H1 (cell line): ENCODE measurements around the gene SGK1. TPM values are rescaled to one million over a fixed set of nuclear protein-coding genes. Genes with fewer than 3 reads are reported as not detected.

Experiments
- BACH1 ChIP-seq: IDR thresholded peaks from 2 replicates; pipeline ENCODE4 v1.6.1; 2012; ENCODE audit warnings: low read length, improper control_type of control experiment
- CHD7 ChIP-seq: fragments of 300-600 bp; sonication (generic); IDR thresholded peaks from 2 replicates; pipeline ENCODE4 v1.7.1; 2012; ENCODE audit warnings: low read length, moderate library complexity, mild to moderate bottlenecking, inconsistent platforms; ENCODE audit not compliant: insufficient replicate concordance
- MAFK ChIP-seq: IDR thresholded peaks from 2 replicates; pipeline ENCODE4 v1.6.1; 2012; ENCODE audit warnings: low read depth, mild to moderate bottlenecking, improper control_type of control experiment, low read length
- PHF8 ChIP-seq: fragments of 200-600 bp; sonication (generic); conservative IDR thresholded peaks from 2 replicates; pipeline ENCODE4 v1.7.1; 2012; ENCODE audit warnings: low read depth, mild to moderate bottlenecking, inconsistent platforms, low read length, moderate library complexity
- SIX5 ChIP-seq: IDR thresholded peaks from 2 replicates; pipeline ENCODE4 v1.6.1; 2011; ENCODE audit warnings: mild to moderate bottlenecking, low read depth, low read length
- SRF ChIP-seq: IDR thresholded peaks from 2 replicates; pipeline ENCODE4 v1.6.1; 2011; ENCODE audit warnings: mild to moderate bottlenecking, low read depth, low read length, moderate library complexity
- polyA plus RNA-seq, 7 experiments: library from polyadenylated mRNA; depleted of rRNA in 3 of 7; stranded (reverse) in 5 of 7; unstranded in 2 of 7; fragments of >200 nt in 5 of 7; fragments of 200-250 nt in 2 of 7; gene quantifications; 1 replicate in 5 of 7; 2 replicates in 1 of 7; 4 replicates in 1 of 7; pipeline versions ENCODE4 v1.2.1 to v1.2.3, GENCODE V29; 2011 to 2013; ENCODE audit warnings: missing spikeins in 2 of 7, mixed read lengths in 2 of 7
- total RNA-seq: library from RNA; stranded (reverse); fragmentation: NEBNext Ultra II Directional; extraction: Animal tissue kit (Norgen Biotek cat#: 25700); gene quantifications from 2 replicates; pipeline ENCODE4 v1.2.1, GENCODE V29; 2021

The SGK1 gene
- total and polyA plus RNA-seq, 2 of the 8 experiments (the other 6 are each of a cell fraction or from before 2014, with no cell fraction given), result 14.5 to 18.4 TPM

DNA sequence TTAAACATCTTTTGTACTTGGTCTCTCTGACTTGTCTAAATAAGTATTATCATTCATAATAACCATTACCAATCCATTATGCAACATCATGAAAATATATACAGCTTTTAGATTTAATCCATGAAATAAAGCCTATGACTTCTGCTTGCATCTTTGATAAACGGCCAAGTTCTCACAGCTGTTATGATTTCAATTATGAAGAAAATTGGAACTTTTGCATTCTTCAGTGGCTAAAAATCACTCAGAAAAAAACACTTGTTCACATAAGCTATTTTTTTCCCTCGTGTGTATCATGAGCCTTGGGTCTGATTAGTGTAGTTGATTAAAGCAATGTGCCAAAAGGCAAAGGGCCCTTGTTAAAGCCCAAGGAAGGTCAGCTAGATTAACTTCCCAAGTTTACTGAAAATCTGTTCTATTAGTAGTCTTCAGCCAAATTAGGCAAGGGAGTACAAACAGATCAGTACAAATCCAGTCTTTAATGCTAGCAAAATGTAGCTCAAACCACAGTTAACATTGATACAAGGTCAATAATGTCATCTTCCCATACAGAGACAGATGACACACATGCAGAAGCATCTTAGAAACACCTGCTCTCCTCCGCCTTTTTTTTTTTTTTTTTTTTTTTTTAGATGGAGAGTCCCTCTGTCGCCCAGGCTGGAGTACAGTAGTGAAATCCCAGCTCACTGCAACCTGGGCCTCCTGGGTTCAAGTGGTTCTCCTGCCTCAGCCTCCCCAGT lies 69.9 kb downstream of the SGK1 start (continued):
- TF ChIP-seq CHD7 (no peak), SIX5 (no peak), MAFK (no peak), PHF8 (no peak), SRF (no peak), BACH1 (no peak)
- TF ChIP-seq, all 59 proteins: peak for 0
